ENCODE measurements around the gene PKN3. TPM values are rescaled to one million over a fixed set of nuclear protein-coding genes. Genes with fewer than 3 reads are reported as not detected.
A peak's percentile ranks its signal among the peaks of the same experiment; 100 is the strongest.

Gene PKN3
- total and polyA plus RNA-seq, 2 of the 13 experiments (the other 11 are each of a cell fraction or from before 2014, with no cell fraction given) = 10.5 to 13.2 TPM

- TF ChIP-seq MED1 (CRISPR knock-in tag; IDR thresholded peaks at IDR 0.05) (peak; percentile 14; the same call in 1 of the 2 replicates), CHD4 (IDR thresholded peaks at IDR 0.05; ENCODE audit: borderline replicate concordance, low read length) (0 out of 2 replicates have a peak, but pooled peaks have one; percentile 3), TGIF2 (CRISPR knock-in tag; IDR thresholded peaks at IDR 0.05) (peak; percentile 76; the same call in 1 of the 2 replicates), SIX1 (CRISPR knock-in tag; IDR thresholded peaks at IDR 0.05; ENCODE audit: borderline replicate concordance) (no peak), ARID4A (CRISPR knock-in tag; IDR thresholded peaks at IDR 0.05; ENCODE audit: borderline replicate concordance) (peak; percentile 81), HNF4G (IDR thresholded peaks at IDR 0.05; ENCODE audit: borderline replicate concordance, low read depth, low read length) (no peak; the same call in 1 of the 2 replicates), HNF4G (CRISPR knock-in tag; IDR thresholded peaks at IDR 0.05; ENCODE audit: borderline replicate concordance, low read depth) (peak; percentile 38; the same call in 1 of the 2 replicates), ZBTB40 (IDR thresholded peaks at IDR 0.05) (no peak), ZBTB40 (CRISPR knock-in tag; IDR thresholded peaks at IDR 0.05) (peak; percentile 29; the same call in 1 of the 2 replicates), E2F2 (CRISPR knock-in tag; IDR thresholded peaks at IDR 0.05; ENCODE audit: borderline replicate concordance) (0 out of 2 replicates have a peak, but pooled peaks have one; percentile 22), ATF6 (CRISPR knock-in tag; conservative IDR thresholded peaks at IDR 0.05) (no peak), SNAI1 (CRISPR knock-in tag; IDR thresholded peaks at IDR 0.05; ENCODE audit: borderline replicate concordance) (0 out of 2 replicates have a peak, but pooled peaks have one; percentile 43)
These were observed at the start of gene PKN3 (continued) for GRCh38 chr9:128702445-128702948.
